GM19099 (cell line): Measurements from ENCODE around the gene NEU4.

Experiments used
- POLR2A ChIP-seq: IDR thresholded peaks from 3 replicates; pipeline ENCODE4 v1.6.1; 2011; ENCODE audit warnings: low read depth; ENCODE audit not compliant: insufficient read length; ENCODE audit errors: extremely low read depth

The NEU4 gene

GRCh38 chr2:241795021-241795999 is 13.7 kb upstream of the NEU4 start:
- no peak for TF ChIP-seq POLR2A

- TF ChIP-seq POLR2A, result no peak
Measured at GRCh38 chr2:241796209-241796608, 12.8 kb upstream of the NEU4 start.

- no peak for TF ChIP-seq POLR2A
Measured at GRCh38 chr2:241796610-241797138, 12.3 kb upstream of the NEU4 start.

- no peak for TF ChIP-seq POLR2A
Measured at GRCh38 chr2:241797441-241798080, 11.4 kb upstream of the NEU4 start.

GRCh38 chr2:241798081-241798630 is 10.8 kb upstream of the NEU4 start:
- no peak for TF ChIP-seq POLR2A

- no peak for TF ChIP-seq POLR2A
Measured at GRCh38 chr2:241798631-241799521, 10.1 kb upstream of the NEU4 start.

GRCh38 chr2:241799522-241800197 is 9.3 kb upstream of the NEU4 start:
- TF ChIP-seq POLR2A, result no peak

- TF ChIP-seq POLR2A, result no peak
Measured at GRCh38 chr2:241801611-241802420, 7.2 kb upstream of the NEU4 start.

GRCh38 chr2:241802421-241803318 is 6.3 kb upstream of the NEU4 start:
- TF ChIP-seq POLR2A, result no peak

- TF ChIP-seq POLR2A, result peak; percentile 51
Measured at GRCh38 chr2:241803387-241804325, 5.3 kb upstream of the NEU4 start.
